ENCODE data around the gene ZNF844.

- TF ChIP-seq, protein P1, sequence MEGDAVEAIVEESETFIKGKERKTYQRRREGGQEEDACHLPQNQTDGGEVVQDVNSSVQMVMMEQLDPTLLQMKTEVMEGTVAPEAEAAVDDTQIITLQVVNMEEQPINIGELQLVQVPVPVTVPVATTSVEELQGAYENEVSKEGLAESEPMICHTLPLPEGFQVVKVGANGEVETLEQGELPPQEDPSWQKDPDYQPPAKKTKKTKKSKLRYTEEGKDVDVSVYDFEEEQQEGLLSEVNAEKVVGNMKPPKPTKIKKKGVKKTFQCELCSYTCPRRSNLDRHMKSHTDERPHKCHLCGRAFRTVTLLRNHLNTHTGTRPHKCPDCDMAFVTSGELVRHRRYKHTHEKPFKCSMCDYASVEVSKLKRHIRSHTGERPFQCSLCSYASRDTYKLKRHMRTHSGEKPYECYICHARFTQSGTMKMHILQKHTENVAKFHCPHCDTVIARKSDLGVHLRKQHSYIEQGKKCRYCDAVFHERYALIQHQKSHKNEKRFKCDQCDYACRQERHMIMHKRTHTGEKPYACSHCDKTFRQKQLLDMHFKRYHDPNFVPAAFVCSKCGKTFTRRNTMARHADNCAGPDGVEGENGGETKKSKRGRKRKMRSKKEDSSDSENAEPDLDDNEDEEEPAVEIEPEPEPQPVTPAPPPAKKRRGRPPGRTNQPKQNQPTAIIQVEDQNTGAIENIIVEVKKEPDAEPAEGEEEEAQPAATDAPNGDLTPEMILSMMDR (IDR thresholded peaks at IDR 0.05; ENCODE audit: low read depth, low read length, poor library complexity, severe bottlenecking) = no peak
- TF ChIP-seq EZH2phosphoT487 (IDR thresholded peaks at IDR 0.05; ENCODE audit: borderline replicate concordance, low read length) = no peak
These were observed 47.6 kb downstream of the ZNF844 start for GRCh38 chr19:12111943-12112637.
